Hematopoietic multipotent progenitor cell treated with erythropoietin and hydrocortisone succinate and interleukin-3 and kit ligand, for 4 days (in vitro differentiated cells): ENCODE results near the gene SLFN5.
"Not testable (repeated sequence)": the region's sequence is repeated elsewhere in the genome, so short reads cannot be mapped to it uniquely, and the experiment has no call there.

ENCODE experiments used
- DNase-seq: peaks from one replicate; pipeline ENCODE4 v3.0.0-alpha.2; 2015

The SLFN5 gene

GRCh38 chr17:35294756-35295155 is 51.9 kb downstream of the SLFN5 start:
- no peak for DNase-seq

- DNase-seq: no peak
These were observed 52.8 kb downstream of the SLFN5 start for GRCh38 chr17:35295686-35296085.

- no peak for DNase-seq
These were observed 54.8 kb downstream of the SLFN5 start for GRCh38 chr17:35297666-35298065.

- DNase-seq: no peak
These were observed 55.8 kb downstream of the SLFN5 start for GRCh38 chr17:35298639-35299038.

- no peak for DNase-seq
These were observed 56.3 kb downstream of the SLFN5 start for GRCh38 chr17:35299135-35299534.

- DNase-seq: not testable (repeated sequence)
These were observed 66.5 kb downstream of the SLFN5 start for GRCh38 chr17:35309345-35309744.

- peak; percentile 13 for DNase-seq
These were observed 69.5 kb downstream of the SLFN5 start for GRCh38 chr17:35312346-35312745.

GRCh38 chr17:35312790-35313711 is 70.2 kb downstream of the SLFN5 start:
- DNase-seq: peak; percentile 90

GRCh38 chr17:35313875-35314409 is 71.1 kb downstream of the SLFN5 start:
- peak; percentile 25 for DNase-seq

GRCh38 chr17:35314415-35315216 is 71.7 kb downstream of the SLFN5 start:
- peak; percentile 1 for DNase-seq

GRCh38 chr17:35315283-35315682 is 72.4 kb downstream of the SLFN5 start:
- peak; percentile 8 for DNase-seq

- DNase-seq: no peak
These were observed 73.1 kb downstream of the SLFN5 start for GRCh38 chr17:35315971-35316370.

- no peak for DNase-seq
These were observed 79.9 kb downstream of the SLFN5 start for GRCh38 chr17:35322749-35323148.
